ENCODE data around the gene LMLN. TPM values are rescaled to one million over a fixed set of nuclear protein-coding genes. Genes with fewer than 3 reads are reported as not detected.
A peak's percentile ranks its signal among the peaks of the same experiment; 100 is the strongest.
"Not testable (repeated sequence)": the region's sequence is repeated elsewhere in the genome, so short reads cannot be mapped to it uniquely, and the experiment has no call there.

Gene LMLN
- total RNA-seq, 1 experiment from 2014 or later, result 3.2 TPM

- DNase-seq (ENCODE audit: extremely low read depth, low read depth), result peak; percentile 64
These were observed 111.7 kb downstream of the LMLN start for GRCh38 chr3:198071602-198072287.

- no peak for DNase-seq (ENCODE audit: extremely low read depth, low read depth)
These were observed 116.8 kb downstream of the LMLN start for GRCh38 chr3:198076722-198077308.

GRCh38 chr3:198079771-198080520 lies 119.9 kb downstream of the LMLN start:
- DNase-seq (ENCODE audit: extremely low read depth, low read depth), result no peak

- DNase-seq (ENCODE audit: extremely low read depth, low read depth), result peak; percentile 48
These were observed 120.7 kb downstream of the LMLN start for GRCh38 chr3:198080521-198081384.

GRCh38 chr3:198081421-198081844 lies 121.4 kb downstream of the LMLN start:
- DNase-seq (ENCODE audit: extremely low read depth, low read depth), result no peak

- not testable (repeated sequence) for DNase-seq (ENCODE audit: extremely low read depth, low read depth)
These were observed 122.2 kb downstream of the LMLN start for GRCh38 chr3:198082226-198082625.

- no peak for DNase-seq (ENCODE audit: extremely low read depth, low read depth)
These were observed 128.5 kb downstream of the LMLN start for GRCh38 chr3:198088421-198088955.

- no peak for DNase-seq (ENCODE audit: extremely low read depth, low read depth)
These were observed 130.8 kb downstream of the LMLN start for GRCh38 chr3:198090795-198091332.

- no peak for DNase-seq (ENCODE audit: extremely low read depth, low read depth)
These were observed 132.3 kb downstream of the LMLN start for GRCh38 chr3:198092276-198092675.

GRCh38 chr3:198093112-198093679 lies 133.2 kb downstream of the LMLN start:
- no peak for DNase-seq (ENCODE audit: extremely low read depth, low read depth)

Small RNA genes within 50 kb of the gene (small RNA-seq; reads per million reads assigned to genes)
- gene RNU6-621P (0 reads per million in 2 experiments), gene RNU6-821P (0 reads per million in 2 experiments)

Other genes with a start within 250 kb of the LMLN start
- gene RUBCN, start 223.3 kb upstream of the LMLN start, total RNA-seq (2014; rRNA removed; shearing (Covaris generic)), result 6.8 and 7.9 TPM in 2 replicates
- gene FYTTD1, start 210.3 kb upstream of the LMLN start, total RNA-seq (2014; rRNA removed; shearing (Covaris generic)), result 30.1 and 36.7 TPM in 2 replicates
- gene LRCH3, start 169.0 kb upstream of the LMLN start, total RNA-seq (2014; rRNA removed; shearing (Covaris generic)), result 38.6 and 45.9 TPM in 2 replicates
- 1,951 and 2,039 TPM in 2 replicates for gene RPL35A, start 10.0 kb upstream of the LMLN start, total RNA-seq (2014; rRNA removed; shearing (Covaris generic))

All from NCI-H460 (cell line).